Kidney (tissue), 14 donors: ENCODE measurements around the gene FDXR. TPM values are rescaled to one million over a fixed set of nuclear protein-coding genes. Genes with fewer than 3 reads are reported as not detected.
"Not testable (repeated sequence)": the region's sequence is repeated elsewhere in the genome, so short reads cannot be mapped to it uniquely, and the experiment has no call there.

Experiments used
- DNase-seq, 5 donors: peaks; one replicate each; pipeline ENCODE4 v3.0.0-alpha.2; 2013 to 2020
- FAIRE-seq: peaks from 2 replicates; lab custom pipeline; 2012; peaks lifted over from hg19 to GRCh38; lab: Jason Lieb, UNC
- H3K27ac ChIP-seq, 2 donors: one replicate each; pipeline ENCODE4 v1.7.0; 2013; ENCODE audit warnings: low read depth in 2 of 2, low read length in 2 of 2, inconsistent platforms in 1 of 2
- H3K27me3 ChIP-seq: one replicate; pipeline ENCODE4 v1.7.1; 2013; ENCODE audit warnings: low read length, inconsistent platforms; ENCODE audit not compliant: control insufficient read depth, insufficient read depth
- H3K36me3 ChIP-seq, 3 donors: one replicate each; pipeline versions ENCODE4 v1.7.0 to v1.7.1; 2013; ENCODE audit warnings: low read length in 3 of 3, control low read depth in 1 of 3, inconsistent platforms in 1 of 3; ENCODE audit not compliant: insufficient read depth in 3 of 3, control insufficient read depth in 2 of 3
- H3K4me1 ChIP-seq, 3 donors: one replicate each; pipeline versions ENCODE4 v1.7.0 to v1.7.1; 2013; ENCODE audit warnings: low read length in 3 of 3, inconsistent platforms in 1 of 3, low read depth in 1 of 3; ENCODE audit not compliant: control insufficient read depth in 2 of 3, insufficient read depth in 2 of 3
- H3K4me3 ChIP-seq, 3 donors: one replicate each; pipeline versions ENCODE4 v1.7.0 to v1.8.1; 2013; ENCODE audit warnings: low read length in 3 of 3, control low read depth in 1 of 3, inconsistent platforms in 1 of 3
- H3K9ac ChIP-seq, 3 donors: one replicate each; pipeline versions ENCODE4 v1.7.0 to v1.7.1; 2013; ENCODE audit warnings: low read length in 3 of 3, control low read depth in 1 of 3, inconsistent platforms in 1 of 3
- H3K9me3 ChIP-seq, 3 donors: one replicate each; pipeline versions ENCODE4 v1.7.0 to v1.7.1; 2013; ENCODE audit warnings: low read length in 3 of 3, control low read depth in 1 of 3, inconsistent platforms in 1 of 3; ENCODE audit not compliant: control insufficient read depth in 2 of 3, insufficient read depth in 1 of 3
- CTCF ChIP-seq: IDR thresholded peaks from 3 replicates; pipeline ENCODE4 v1.5.1; 2012; ENCODE audit warnings: mild to moderate bottlenecking, moderate library complexity, borderline replicate concordance; ENCODE audit not compliant: insufficient read depth; ENCODE audit errors: extremely low read depth
- intact Hi-C: fragments of 100-400 bp; cut with DNase I; formaldehyde crosslinking; loops from one replicate; pipeline ENCODE4 v1.11.1; 2022
- polyA plus RNA-seq: library from polyadenylated mRNA; stranded (reverse); fragments of 350-450 nt; fragmentation: Illumina TruSeq; extraction: RNeasy Lipid Tissue Mini Kit (QIAGEN cat#74804); gene quantifications from one replicate; pipeline ENCODE4 v1.2.3, GENCODE V29; 2014; ENCODE audit warnings: low read depth, low replicate concordance; ENCODE audit not compliant: insufficient read depth
- total RNA-seq: library from RNA; stranded (reverse); fragmentation: NEBNext Ultra II Directional; extraction: Animal tissue kit (Norgen Biotek cat#: 25700); gene quantifications from one replicate; pipeline ENCODE4 v1.2.1, GENCODE V29; 2021
- donor health status: control.
- donor health status: control.
- donor health status: control.
- donor health status: control.
- donor health status: control.
- donor health status: DM: yes; HTN: yes; CAD: no.
- donor health status: Normal renal cell carcinoma (clear cell type).

FDXR gene
- total and polyA plus RNA-seq, 2 donors from 2014 or later = 9.0 to 15.2 TPM

- no peaks in the 10 kb centered on the region for H3K36me3 ChIP-seq
- FAIRE-seq (no peak), DNase-seq (peak in 1 of 5 donors; percentile 46)
- intact Hi-C loops = no loop called here
- H3K4me1 ChIP-seq = peaks cover 0 to 2% (median 0%) of the 10 kb centered on the region in 3 donors
- no peak overlapping the region for H3K27ac ChIP-seq
- H3K27me3 ChIP-seq = no peaks in the 10 kb centered on the region
- H3K9ac ChIP-seq = no peak overlapping the region
- no peak overlapping the region for H3K4me3 ChIP-seq
- TF ChIP-seq CTCF = no peak
- no peaks in the 10 kb centered on the region for H3K9me3 ChIP-seq
Observed at GRCh38 chr17:74916851-74917199, 44.0 kb upstream of the FDXR start.

- Histone ChIP-seq H3K4me3 (no peak overlapping the region), H3K27ac (no peak overlapping the region), H3K9me3 (no peaks in the 10 kb centered on the region), H3K27me3 (no peaks in the 10 kb centered on the region), H3K36me3 (no peaks in the 10 kb centered on the region), H3K9ac (no peak overlapping the region), H3K4me1 (peaks cover 0 to 2% (median 0%) of the 10 kb centered on the region in 3 donors)
- TF ChIP-seq CTCF = no peak
- intact Hi-C loops = no loop called here
- DNase-seq (peak in 1 of 5 donors; percentile 41), FAIRE-seq (no peak)
Observed at GRCh38 chr17:74916136-74916850, 43.5 kb upstream of the FDXR start.

- FAIRE-seq, intact Hi-C loops, DNase-seq, H3K9me3 ChIP-seq, H3K27me3 ChIP-seq, H3K27ac ChIP-seq, H3K36me3 ChIP-seq, H3K4me1 ChIP-seq, H3K4me3 ChIP-seq, H3K9ac ChIP-seq: not testable (repeated sequence)
Observed at GRCh38 chr17:74911423-74911822, 38.6 kb upstream of the FDXR start.

- H3K27me3 ChIP-seq, DNase-seq, H3K36me3 ChIP-seq, intact Hi-C loops, H3K9me3 ChIP-seq, H3K9ac ChIP-seq, H3K27ac ChIP-seq, H3K4me3 ChIP-seq, H3K4me1 ChIP-seq, FAIRE-seq: not testable (repeated sequence)
Observed at GRCh38 chr17:74909097-74909496, 36.3 kb upstream of the FDXR start.
